ENCODE data around the gene PTPRD.

Gene PTPRD

GRCh38 chr9:8349901-8350300, 2262.9 kb downstream of the PTPRD start:
- H3K4me1 ChIP-seq (ENCODE audit: control insufficient read depth, insufficient read depth, low read length), result no peaks in the 10 kb centered on the region
- ChIA-PET CTCF (no interaction called here), POLR2A (no interaction called here)
- H3K9me3 ChIP-seq (ENCODE audit: control insufficient read depth, insufficient read depth, low read depth, low read length), result no peaks in the 10 kb centered on the region
- TF ChIP-seq ZNF776 (tag by site-specific recombination; IDR thresholded peaks at IDR 0.05; ENCODE audit: borderline replicate concordance) (no peak), ZNF16 (tag by site-specific recombination; IDR thresholded peaks at IDR 0.05; ENCODE audit: low read depth) (no peak), EGR2 (tag by site-specific recombination; IDR thresholded peaks at IDR 0.05; ENCODE audit: low read depth) (no peak), ZNF423 (tag by site-specific recombination; IDR thresholded peaks at IDR 0.05) (no peak), ZNF510 (tag by site-specific recombination; IDR thresholded peaks at IDR 0.05; ENCODE audit: insufficient replicate concordance) (no peak), ZNF37A (tag by site-specific recombination; IDR thresholded peaks at IDR 0.05) (no peak), ZNF433 (tag by site-specific recombination; IDR thresholded peaks at IDR 0.05; ENCODE audit: low read depth) (no peak), ZNF133 (tag by site-specific recombination; IDR thresholded peaks at IDR 0.05) (no peak), ZXDB (tag by site-specific recombination; IDR thresholded peaks at IDR 0.05) (no peak), RBAK (tag by site-specific recombination; IDR thresholded peaks at IDR 0.05) (no peak), ZNF501 (tag by site-specific recombination; IDR thresholded peaks at IDR 0.05) (no peak), ZNF324 (tag by site-specific recombination; IDR thresholded peaks at IDR 0.05) (no peak), ZNF670 (tag by site-specific recombination; IDR thresholded peaks at IDR 0.05; ENCODE audit: low read depth) (no peak), ZNF23 (tag by site-specific recombination; IDR thresholded peaks at IDR 0.05; ENCODE audit: borderline replicate concordance) (no peak), MEIS1 (CRISPR knock-in tag; IDR thresholded peaks at IDR 0.05; ENCODE audit: borderline replicate concordance) (no peak), ZNF266 (tag by site-specific recombination; IDR thresholded peaks at IDR 0.05; ENCODE audit: low read depth) (no peak)
- TF ChIP-seq, protein P1, sequence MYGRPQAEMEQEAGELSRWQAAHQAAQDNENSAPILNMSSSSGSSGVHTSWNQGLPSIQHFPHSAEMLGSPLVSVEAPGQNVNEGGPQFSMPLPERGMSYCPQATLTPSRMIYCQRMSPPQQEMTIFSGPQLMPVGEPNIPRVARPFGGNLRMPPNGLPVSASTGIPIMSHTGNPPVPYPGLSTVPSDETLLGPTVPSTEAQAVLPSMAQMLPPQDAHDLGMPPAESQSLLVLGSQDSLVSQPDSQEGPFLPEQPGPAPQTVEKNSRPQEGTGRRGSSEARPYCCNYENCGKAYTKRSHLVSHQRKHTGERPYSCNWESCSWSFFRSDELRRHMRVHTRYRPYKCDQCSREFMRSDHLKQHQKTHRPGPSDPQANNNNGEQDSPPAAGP (tag by site-specific recombination; IDR thresholded peaks at IDR 0.05), result no peak
- no peak overlapping the region for H3K27ac ChIP-seq (ENCODE audit: extremely low read depth, low read depth, low read length)
- H3K36me3 ChIP-seq (ENCODE audit: control insufficient read depth in 2 of 2, insufficient read depth in 1 of 2, low read length in 2 of 2), result no peaks in the 10 kb centered on the region
- H3K4me3 ChIP-seq (ENCODE audit: low read depth, low read length), result no peak overlapping the region

- Histone ChIP-seq H3K9me3 (ENCODE audit: control insufficient read depth, insufficient read depth, low read depth, low read length) (no peaks in the 10 kb centered on the region), H3K4me3 (ENCODE audit: low read depth, low read length) (no peak overlapping the region), H3K27ac (ENCODE audit: extremely low read depth, low read depth, low read length) (no peak overlapping the region), H3K4me1 (ENCODE audit: control insufficient read depth, insufficient read depth, low read length) (no peaks in the 10 kb centered on the region), H3K36me3 (ENCODE audit: control insufficient read depth in 2 of 2, insufficient read depth in 1 of 2, low read length in 2 of 2) (no peaks in the 10 kb centered on the region)
- CTCF ChIA-PET, result no interaction called here
- TF ChIP-seq ZNF214 (tag by site-specific recombination; IDR thresholded peaks at IDR 0.05; ENCODE audit: borderline replicate concordance), result no peak
- no peak for TF ChIP-seq ZNF341 (tag by site-specific recombination; IDR thresholded peaks at IDR 0.05; ENCODE audit: low read depth)
- TF ChIP-seq, protein P2, sequence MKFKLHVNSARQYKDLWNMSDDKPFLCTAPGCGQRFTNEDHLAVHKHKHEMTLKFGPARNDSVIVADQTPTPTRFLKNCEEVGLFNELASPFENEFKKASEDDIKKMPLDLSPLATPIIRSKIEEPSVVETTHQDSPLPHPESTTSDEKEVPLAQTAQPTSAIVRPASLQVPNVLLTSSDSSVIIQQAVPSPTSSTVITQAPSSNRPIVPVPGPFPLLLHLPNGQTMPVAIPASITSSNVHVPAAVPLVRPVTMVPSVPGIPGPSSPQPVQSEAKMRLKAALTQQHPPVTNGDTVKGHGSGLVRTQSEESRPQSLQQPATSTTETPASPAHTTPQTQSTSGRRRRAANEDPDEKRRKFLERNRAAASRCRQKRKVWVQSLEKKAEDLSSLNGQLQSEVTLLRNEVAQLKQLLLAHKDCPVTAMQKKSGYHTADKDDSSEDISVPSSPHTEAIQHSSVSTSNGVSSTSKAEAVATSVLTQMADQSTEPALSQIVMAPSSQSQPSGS (tag by site-specific recombination; IDR thresholded peaks at IDR 0.05; ENCODE audit: low read depth), result no peak
- TF ChIP-seq ZNF677 (tag by site-specific recombination; IDR thresholded peaks at IDR 0.05), result no peak
- TF ChIP-seq, protein P3, sequence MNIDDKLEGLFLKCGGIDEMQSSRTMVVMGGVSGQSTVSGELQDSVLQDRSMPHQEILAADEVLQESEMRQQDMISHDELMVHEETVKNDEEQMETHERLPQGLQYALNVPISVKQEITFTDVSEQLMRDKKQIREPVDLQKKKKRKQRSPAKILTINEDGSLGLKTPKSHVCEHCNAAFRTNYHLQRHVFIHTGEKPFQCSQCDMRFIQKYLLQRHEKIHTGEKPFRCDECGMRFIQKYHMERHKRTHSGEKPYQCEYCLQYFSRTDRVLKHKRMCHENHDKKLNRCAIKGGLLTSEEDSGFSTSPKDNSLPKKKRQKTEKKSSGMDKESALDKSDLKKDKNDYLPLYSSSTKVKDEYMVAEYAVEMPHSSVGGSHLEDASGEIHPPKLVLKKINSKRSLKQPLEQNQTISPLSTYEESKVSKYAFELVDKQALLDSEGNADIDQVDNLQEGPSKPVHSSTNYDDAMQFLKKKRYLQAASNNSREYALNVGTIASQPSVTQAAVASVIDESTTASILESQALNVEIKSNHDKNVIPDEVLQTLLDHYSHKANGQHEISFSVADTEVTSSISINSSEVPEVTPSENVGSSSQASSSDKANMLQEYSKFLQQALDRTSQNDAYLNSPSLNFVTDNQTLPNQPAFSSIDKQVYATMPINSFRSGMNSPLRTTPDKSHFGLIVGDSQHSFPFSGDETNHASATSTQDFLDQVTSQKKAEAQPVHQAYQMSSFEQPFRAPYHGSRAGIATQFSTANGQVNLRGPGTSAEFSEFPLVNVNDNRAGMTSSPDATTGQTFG (tag by site-specific recombination; IDR thresholded peaks at IDR 0.05; ENCODE audit: borderline replicate concordance), result no peak
- no peak for TF ChIP-seq ZNF24 (tag by site-specific recombination; IDR thresholded peaks at IDR 0.05)
- no peak for TF ChIP-seq EGR2 (tag by site-specific recombination; IDR thresholded peaks at IDR 0.05; ENCODE audit: low read depth)
- no peak for TF ChIP-seq ZNF19 (tag by site-specific recombination; IDR thresholded peaks at IDR 0.05; ENCODE audit: low read depth)
- no peak for TF ChIP-seq ZNF223 (tag by site-specific recombination; IDR thresholded peaks at IDR 0.05)
- POLR2A ChIA-PET, result no interaction called here
These were observed 2263.4 kb downstream of the PTPRD start for GRCh38 chr9:8349376-8349775.
